ENCODE data around the gene POLR2L.

Gene POLR2L

GRCh38 chr11:888310-889212, 46.2 kb upstream of the POLR2L start:
- H3K4me1 ChIP-seq, result no peaks in the 10 kb centered on the region

GRCh38 chr11:887589-887988, 45.3 kb upstream of the POLR2L start:
- DNase-seq, result no peak

More at GRCh38 chr11:888310-889212, 46.2 kb upstream of the POLR2L start:
- Histone ChIP-seq H3K36me3 (peaks cover 3 to 94% (median 16%) of the 10 kb centered on the region in 3 donors), H3K9me3 (no peaks in the 10 kb centered on the region), H3K27ac (no peak overlapping the region), H3K27me3 (no peaks in the 10 kb centered on the region), H3K4me3 (no peak overlapping the region)
- TF ChIP-seq CTCF (IDR thresholded peaks at IDR 0.05), result no peak
- DNase-seq, result no peak
- intact Hi-C loops (cut with DNase I; ENCODE audit: low total_unique reads), result no loop called here

GRCh38 chr11:886568-886967, 44.2 kb upstream of the POLR2L start:
- Histone ChIP-seq H3K27ac (no peak overlapping the region), H3K4me3 (no peak overlapping the region), H3K36me3 (peaks cover 6 to 97% (median 27%) of the 10 kb centered on the region in 3 donors), H3K27me3 (no peaks in the 10 kb centered on the region), H3K4me1 (no peaks in the 10 kb centered on the region), H3K9me3 (no peaks in the 10 kb centered on the region)
- no peak for DNase-seq
- TF ChIP-seq CTCF (IDR thresholded peaks at IDR 0.05), result no peak
- intact Hi-C loops (cut with DNase I; ENCODE audit: low total_unique reads), result no loop called here

More at GRCh38 chr11:887589-887988, 45.3 kb upstream of the POLR2L start:
- no peak for TF ChIP-seq CTCF (IDR thresholded peaks at IDR 0.05)
- intact Hi-C loops (cut with DNase I; ENCODE audit: low total_unique reads), result no loop called here
- H3K4me3 ChIP-seq, result no peak overlapping the region
- H3K27me3 ChIP-seq, result no peaks in the 10 kb centered on the region
- peaks cover 3 to 94% (median 25%) of the 10 kb centered on the region in 3 donors for H3K36me3 ChIP-seq
- no peak overlapping the region for H3K27ac ChIP-seq
- H3K4me1 ChIP-seq, result no peaks in the 10 kb centered on the region
- H3K9me3 ChIP-seq, result no peaks in the 10 kb centered on the region

GRCh38 chr11:884578-885070, 42.3 kb upstream of the POLR2L start:
- intact Hi-C loops (cut with DNase I; ENCODE audit: low total_unique reads), result no loop called here
- peaks cover 6 to 94% (median 36%) of the 10 kb centered on the region in 3 donors for H3K36me3 ChIP-seq
- TF ChIP-seq CTCF (IDR thresholded peaks at IDR 0.05), result no peak

DNA sequence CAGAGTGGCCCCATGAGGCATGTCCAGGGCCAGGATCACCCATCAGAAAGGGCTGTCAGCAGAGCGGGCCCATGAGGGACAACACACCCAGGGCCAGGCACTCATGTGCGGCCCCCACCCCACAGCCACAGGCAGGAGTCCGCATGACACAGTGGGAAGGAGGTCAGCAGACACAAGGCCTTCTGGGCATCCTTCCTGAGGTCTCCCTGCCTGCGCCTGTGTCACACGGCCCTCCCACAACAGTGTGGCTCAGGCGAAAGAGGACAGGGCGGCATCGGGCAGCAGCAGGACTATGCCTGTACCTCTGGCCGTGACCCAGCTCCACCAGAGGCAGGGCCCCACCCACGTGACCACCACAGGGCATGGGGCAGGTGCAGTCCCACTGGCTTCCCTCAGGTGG, 41.2 kb upstream of the POLR2L start:
- DNase-seq, result no peak
- H3K4me1 ChIP-seq, result no peaks in the 10 kb centered on the region
- no peak for TF ChIP-seq CTCF (IDR thresholded peaks at IDR 0.05)
- H3K27me3 ChIP-seq, result no peaks in the 10 kb centered on the region
- no peaks in the 10 kb centered on the region for H3K9me3 ChIP-seq
- intact Hi-C loops (cut with DNase I; ENCODE audit: low total_unique reads), result no loop called here
- no peak overlapping the region for H3K4me3 ChIP-seq
- no peak overlapping the region for H3K27ac ChIP-seq
- peaks cover 11 to 94% (median 36%) of the 10 kb centered on the region in 3 donors for H3K36me3 ChIP-seq

More at GRCh38 chr11:884578-885070, 42.3 kb upstream of the POLR2L start:
- no peaks in the 10 kb centered on the region for H3K9me3 ChIP-seq
- no peak overlapping the region for H3K4me3 ChIP-seq
- no peak overlapping the region for H3K27ac ChIP-seq
- no peaks in the 10 kb centered on the region for H3K4me1 ChIP-seq
- no peak for DNase-seq
- H3K27me3 ChIP-seq, result no peaks in the 10 kb centered on the region

Measured in tibial artery (tissue), 4 donors.